Activated naive CD4-positive, alpha-beta T cell treated with anti-CD3 and anti-CD28 coated beads, Interleukin-2, amount 50 U/mL, for 72 hours (primary cell): ENCODE measurements around the gene TTC39A. TPM values are rescaled to one million over a fixed set of nuclear protein-coding genes. Genes with fewer than 3 reads are reported as not detected.
"Not testable (repeated sequence)": the region's sequence is repeated elsewhere in the genome, so short reads cannot be mapped to it uniquely, and the experiment has no call there.

Source experiments
- ATAC-seq, 2 donors: fragments of 150-1000 bp; cut with Tn5 transposase; 2 replicates each; pipeline ENCODE4 v1.10.0; 2021; ENCODE audit warnings: mild to moderate bottlenecking in 2 of 2, moderate library complexity in 2 of 2
- DNase-seq, 2 donors: peaks; one replicate each; pipeline ENCODE4 v3.0.0; 2021 to 2022; ENCODE audit warnings: low spot score in 2 of 2
- H3K27ac Mint-ChIP-seq, 2 donors: one replicate each; pipeline ENCODE4 v1.8.0; 2022; ENCODE audit warnings: mild to moderate bottlenecking in 2 of 2, mixed read lengths in 2 of 2
- H3K36me3 Mint-ChIP-seq, 2 donors: one replicate each; pipeline ENCODE4 v1.8.0; 2022; ENCODE audit warnings: mixed read lengths in 2 of 2
- H3K9me3 Mint-ChIP-seq, 2 donors: one replicate each; pipeline ENCODE4 v1.8.0; 2022; ENCODE audit warnings: mixed read lengths in 2 of 2
- total RNA-seq, 2 donors: library from RNA; stranded (reverse); gene quantifications; one replicate each; pipeline ENCODE4 v1.2.3, GENCODE V29; 2022

Gene TTC39A
- total RNA-seq, 2 donors from 2014 or later = 0.61 to 1.1 TPM

DNA sequence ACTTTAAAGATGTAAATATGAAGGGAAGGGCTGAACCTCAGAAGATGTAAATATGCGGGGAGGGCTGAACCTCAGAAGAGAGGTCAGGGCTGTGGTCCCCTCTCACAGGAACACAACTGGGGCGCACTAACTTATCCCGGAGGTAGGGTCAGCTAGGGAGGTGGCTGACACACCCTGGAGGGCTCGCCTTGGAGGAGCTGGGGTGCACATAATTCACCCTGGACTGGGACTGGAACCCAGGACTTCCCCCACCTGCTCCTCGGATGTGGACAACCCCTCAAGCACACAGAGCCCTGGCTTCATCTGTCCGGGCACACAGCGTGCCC is 13.9 kb upstream of the TTC39A start:
- H3K27ac Mint-ChIP-seq = no peak overlapping the region
- DNase-seq (no peak), ATAC-seq (peak in 1 of 2 donors; percentile 10)
- peaks cover 0 to 10% of the 10 kb centered on the region in 2 donors for H3K36me3 Mint-ChIP-seq
- H3K9me3 Mint-ChIP-seq = no peaks in the 10 kb centered on the region

DNA sequence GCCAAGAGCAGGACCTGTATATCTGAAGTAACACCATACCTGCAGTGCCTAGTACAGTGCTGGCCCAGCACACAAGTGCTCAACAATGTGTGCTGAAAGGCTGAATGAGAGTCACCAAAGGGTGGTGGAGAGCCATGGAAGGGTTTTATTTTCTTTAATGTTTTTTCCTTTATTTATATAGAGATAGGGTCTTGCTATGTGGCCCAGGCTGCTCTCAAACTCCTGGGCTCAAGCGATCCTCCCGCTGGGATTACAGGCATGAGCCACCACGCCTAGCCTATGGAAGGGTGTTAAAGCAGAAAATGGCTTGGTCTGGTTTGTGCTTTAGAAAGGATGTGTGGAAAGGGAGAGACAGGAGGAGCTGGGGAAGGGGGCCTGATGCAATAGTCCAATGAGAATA is 13.3 kb upstream of the TTC39A start:
- ATAC-seq = no peak

DNA sequence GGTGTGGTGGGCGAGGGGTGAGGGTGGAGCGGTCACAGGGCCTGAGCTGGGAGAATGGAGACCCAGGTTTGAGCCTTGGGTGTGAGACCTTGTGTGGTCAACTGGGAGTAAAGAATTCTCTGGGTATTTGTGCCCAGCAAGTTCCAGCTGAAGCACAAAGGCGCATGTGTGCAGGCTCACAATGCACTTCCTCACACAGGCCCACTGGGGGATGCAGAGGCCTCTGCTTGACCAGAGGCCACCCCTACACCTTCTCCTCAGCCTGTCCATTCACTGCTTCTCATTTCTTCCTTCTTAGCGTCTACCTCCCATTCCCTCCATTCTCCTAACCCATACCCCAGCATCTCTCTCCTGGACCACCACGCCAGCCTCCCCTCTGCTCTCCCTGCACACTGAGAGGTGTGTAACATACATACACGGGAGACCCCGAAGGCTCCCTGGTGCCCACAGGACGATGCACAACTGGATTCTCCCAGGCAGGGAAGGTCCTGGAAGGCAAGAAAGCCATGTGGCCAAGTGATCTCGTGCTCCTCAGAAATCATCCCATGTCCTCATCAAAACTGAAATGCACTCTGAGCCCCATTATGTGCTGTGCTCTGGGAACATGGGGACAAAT is 12.3 kb upstream of the TTC39A start:
- H3K9me3 Mint-ChIP-seq = no peaks in the 10 kb centered on the region

More for the DNA sequence above, 13.3 kb upstream of the TTC39A start:
- H3K27ac Mint-ChIP-seq = no peak overlapping the region
- no peak for DNase-seq
- peaks cover 0 to 10% of the 10 kb centered on the region in 2 donors for H3K36me3 Mint-ChIP-seq
- no peaks in the 10 kb centered on the region for H3K9me3 Mint-ChIP-seq

DNA sequence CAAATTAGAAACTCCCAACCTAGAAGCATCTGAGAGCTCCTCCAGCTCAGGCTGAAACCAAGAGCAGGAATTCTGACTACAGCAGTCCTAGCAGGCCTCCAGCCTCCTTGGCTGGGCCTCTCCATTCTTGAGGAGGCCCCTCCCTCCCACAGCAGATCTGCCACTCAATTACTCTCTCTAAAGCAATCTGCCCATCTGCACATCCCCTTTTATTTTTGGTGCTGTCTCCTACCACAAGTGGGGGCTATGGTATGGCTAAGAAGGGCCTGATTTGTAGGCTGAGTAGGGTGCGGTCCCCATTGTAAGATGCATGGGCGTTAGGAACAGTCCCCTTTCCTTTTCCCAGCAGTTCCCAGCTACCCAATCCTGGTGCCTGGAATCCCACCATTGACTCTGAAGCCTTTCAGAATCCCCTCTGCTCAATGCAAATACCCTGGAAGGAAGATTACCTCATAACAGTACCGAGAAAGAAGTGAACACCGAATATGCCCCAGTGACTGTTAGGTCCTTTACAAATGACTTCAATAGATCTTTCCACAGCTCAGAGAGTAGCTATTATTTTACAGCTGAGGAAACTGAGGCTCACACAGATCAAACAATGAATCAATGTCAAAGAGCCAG is 11.6 kb upstream of the TTC39A start:
- no peak for DNase-seq
- Mint-ChIP-seq H3K9me3 (no peaks in the 10 kb centered on the region), H3K27ac (no peak overlapping the region), H3K36me3 (peaks cover 0 to 10% of the 10 kb centered on the region in 2 donors)
- ATAC-seq = peak in 1 of 2 donors; percentile 36

More for the DNA sequence above, 12.3 kb upstream of the TTC39A start:
- H3K27ac Mint-ChIP-seq = no peak overlapping the region
- H3K36me3 Mint-ChIP-seq = peaks cover 0 to 10% of the 10 kb centered on the region in 2 donors
- no peak for DNase-seq
- ATAC-seq = no peak

DNA sequence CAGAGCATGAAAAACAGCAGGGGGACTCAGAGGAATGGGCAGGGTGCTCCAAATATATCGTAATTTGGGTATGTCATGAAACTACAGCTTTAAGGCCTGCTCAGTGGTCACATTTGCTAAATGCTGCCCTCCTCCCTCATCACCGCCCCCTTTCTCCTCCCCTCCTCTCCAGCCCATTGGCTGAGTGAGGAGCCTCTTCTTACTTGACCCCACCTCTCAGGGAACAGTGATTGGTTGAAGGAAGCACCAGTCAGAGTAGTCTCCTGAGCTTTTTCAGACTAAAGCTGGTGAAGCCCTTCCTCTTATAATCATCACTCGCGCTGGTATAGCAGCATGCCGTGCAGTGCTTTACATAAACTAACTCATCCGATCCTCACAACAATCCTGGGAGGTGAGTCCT is 10.0 kb upstream of the TTC39A start:
- Mint-ChIP-seq H3K27ac (no peak overlapping the region), H3K9me3 (no peaks in the 10 kb centered on the region), H3K36me3 (peaks cover 0 to 10% of the 10 kb centered on the region in 2 donors)
- ATAC-seq (no peak), DNase-seq (no peak)

DNA sequence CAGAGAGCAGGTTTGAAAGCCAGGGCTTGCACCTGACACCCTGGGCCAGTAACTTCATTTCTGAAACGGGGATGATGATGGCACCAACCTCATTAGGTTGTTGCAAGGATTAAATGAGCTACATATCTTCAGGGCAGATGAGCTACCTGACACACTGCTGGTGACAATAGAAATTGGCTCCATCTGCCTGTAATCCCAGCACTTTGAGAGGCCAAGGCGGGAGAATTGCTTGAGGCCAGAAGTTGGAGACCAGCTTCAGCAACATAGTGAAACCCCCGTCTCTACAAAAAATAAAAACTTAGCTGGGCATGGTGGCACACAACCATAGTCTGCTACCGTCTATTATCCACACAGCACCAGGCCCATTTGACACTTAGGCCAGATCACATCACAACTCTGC is 6.3 kb upstream of the TTC39A start:
- Mint-ChIP-seq H3K36me3 (no peaks in the 10 kb centered on the region), H3K9me3 (no peaks in the 10 kb centered on the region), H3K27ac (no peak overlapping the region)
- no peak for DNase-seq
- no peak for ATAC-seq

DNA sequence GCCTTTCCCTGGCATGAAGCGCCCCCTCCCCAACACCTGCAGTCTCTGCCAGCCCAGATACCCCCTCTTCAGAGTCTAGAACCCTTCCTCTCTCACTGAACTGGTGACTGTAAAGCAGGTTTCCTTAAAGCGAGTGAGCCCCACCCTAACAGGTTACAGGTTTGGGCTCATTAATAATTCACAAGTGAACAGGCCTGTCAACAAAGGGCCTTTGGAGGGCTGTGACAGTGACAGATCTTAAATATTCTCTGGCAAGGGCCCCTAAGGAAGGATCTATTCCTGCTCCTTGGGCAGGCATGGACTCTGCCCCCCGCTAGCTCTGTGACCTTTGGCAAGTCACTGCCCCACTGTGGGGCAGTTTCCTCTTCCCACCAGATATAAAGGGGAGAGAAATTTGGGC is 5.6 kb upstream of the TTC39A start:
- DNase-seq (no peak), ATAC-seq (no peak)
- Mint-ChIP-seq H3K27ac (no peak overlapping the region), H3K9me3 (no peaks in the 10 kb centered on the region), H3K36me3 (peaks cover 4 to 5% of the 10 kb centered on the region in 2 donors)

DNA sequence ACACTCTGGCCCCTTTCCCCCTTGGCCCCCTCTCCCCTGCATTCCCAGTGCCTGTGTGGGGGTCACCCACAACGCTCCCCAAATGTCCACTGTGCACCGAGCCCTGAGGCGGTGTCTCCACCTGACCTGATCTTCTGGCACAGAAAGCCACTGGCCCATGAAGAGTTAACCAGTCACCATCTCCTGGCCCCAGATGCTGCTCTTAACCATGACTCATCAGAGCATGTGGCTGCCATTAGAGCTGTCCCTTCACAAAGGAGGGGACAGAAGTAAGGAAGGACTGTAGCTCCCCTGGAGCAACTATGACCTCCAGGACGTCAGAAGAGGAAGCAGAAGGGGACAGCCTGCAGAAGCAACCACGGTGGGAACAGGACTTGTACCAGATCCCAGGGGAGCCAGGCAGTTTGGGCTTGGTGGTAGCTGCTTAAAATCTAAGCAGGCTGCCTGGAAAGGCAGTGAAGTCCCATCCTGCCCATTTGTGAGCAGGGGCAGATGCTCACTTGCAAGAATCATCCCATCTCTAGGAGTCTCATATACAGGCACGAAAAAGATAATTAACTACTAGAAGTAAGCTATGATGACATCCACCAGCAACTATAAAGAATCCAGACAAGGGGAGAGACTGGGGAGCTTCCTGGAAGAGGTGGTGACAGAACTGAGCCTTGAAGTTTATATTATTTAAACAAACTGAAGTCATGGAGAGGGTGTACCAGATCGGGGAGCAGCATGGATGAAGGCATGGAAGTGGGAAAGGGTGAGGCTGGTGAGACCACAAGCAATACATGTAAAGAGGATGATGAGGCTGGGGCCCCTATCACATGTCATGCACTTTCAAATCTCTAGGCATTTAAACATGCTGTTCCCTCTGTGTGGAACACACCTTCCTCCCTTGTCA is 1.1 kb upstream of the TTC39A start:
- DNase-seq (no peak), ATAC-seq (peak; percentile 43 to 55)
- Mint-ChIP-seq H3K36me3 (peaks cover 5 to 8% of the 10 kb centered on the region in 2 donors), H3K27ac (no peak overlapping the region), H3K9me3 (no peaks in the 10 kb centered on the region)

DNA sequence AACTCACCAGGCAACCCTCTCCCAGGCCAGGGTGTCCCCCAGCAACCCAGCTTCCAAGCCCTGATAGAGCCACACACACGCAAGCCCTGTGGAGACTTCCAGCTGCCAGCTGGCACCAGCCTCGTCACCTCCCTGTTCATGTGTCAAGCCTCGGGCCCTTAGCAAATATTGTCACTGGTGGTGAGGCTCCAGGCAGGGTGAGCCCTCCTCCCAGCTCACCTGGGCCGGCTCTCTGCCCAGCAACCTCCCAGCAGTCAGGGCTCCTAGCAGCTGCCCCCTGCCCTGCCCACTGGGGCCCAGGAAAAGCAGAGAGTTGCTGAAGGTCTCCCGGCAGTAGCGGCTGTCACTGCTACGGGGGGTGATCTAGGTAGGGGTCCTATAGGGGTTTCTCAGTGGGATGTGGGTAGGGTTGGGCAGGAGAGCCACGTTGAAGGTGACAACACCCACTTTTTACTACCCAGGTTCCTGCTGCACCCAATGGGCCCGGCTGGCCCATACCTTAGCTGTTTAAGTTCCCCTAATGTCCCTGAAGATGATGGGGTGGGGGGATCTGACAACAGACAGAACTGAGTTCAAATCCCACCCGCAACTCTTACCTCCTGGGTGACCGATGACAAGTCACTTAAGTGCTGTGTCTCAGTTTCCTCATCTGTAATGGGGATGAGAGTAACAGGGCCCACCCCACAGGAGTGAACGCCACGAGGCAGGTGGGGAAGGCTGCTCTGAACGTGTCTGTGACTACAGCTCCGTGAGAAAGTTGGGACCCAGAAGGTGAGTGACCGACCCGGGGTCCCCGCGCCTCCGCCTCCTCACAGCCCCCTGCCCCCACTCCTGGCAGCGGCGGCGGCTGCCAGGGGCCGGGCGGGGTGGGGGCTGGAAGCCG is 678 bp downstream of the TTC39A start:
- DNase-seq (no peak), ATAC-seq (no peak)
- H3K9me3 Mint-ChIP-seq = no peaks in the 10 kb centered on the region
- H3K36me3 Mint-ChIP-seq = peaks cover 5 to 8% of the 10 kb centered on the region in 2 donors
- H3K27ac Mint-ChIP-seq = no peak overlapping the region

DNA sequence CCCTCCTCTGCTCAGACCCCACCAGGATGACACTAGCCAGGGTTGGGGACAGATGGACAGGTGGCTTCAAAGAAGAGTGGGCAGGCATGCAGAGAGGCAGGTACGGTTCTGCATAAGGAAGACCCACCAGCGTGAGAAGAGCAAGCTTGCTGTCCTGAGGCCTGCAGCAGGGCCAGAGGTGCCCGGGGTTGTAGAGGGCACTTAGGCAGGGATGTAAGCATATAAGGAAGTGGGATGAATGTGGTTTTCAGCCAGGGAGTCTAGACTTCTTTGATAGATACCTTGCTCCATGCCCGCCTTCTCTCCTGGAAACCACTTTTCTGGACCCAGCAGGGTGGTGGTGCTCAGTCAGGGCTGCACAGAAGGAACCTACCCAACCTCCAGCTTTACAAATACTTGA is 1.4 kb downstream of the TTC39A start:
- Mint-ChIP-seq H3K27ac (no peak overlapping the region), H3K36me3 (peaks cover 5 to 8% of the 10 kb centered on the region in 2 donors), H3K9me3 (no peaks in the 10 kb centered on the region)
- DNase-seq = no peak
- no peak for ATAC-seq

DNA sequence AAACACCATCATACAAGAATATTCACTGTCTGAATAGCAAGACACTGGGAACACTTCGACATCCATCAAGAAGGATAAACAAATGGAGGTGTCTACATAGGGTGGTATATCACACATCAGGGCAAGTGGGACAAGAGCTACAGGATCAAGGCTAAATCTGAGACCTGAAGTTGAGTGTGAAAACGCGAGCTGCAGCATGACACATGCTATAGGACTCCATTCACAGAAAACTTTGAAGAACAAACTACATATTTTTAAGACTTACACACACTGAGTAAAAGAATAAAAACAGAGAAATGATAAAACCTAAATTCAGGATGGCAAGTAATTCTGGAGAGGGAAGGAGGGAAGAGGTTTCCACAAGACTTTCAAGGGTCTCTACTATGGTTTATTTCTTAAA is 2.1 kb downstream of the TTC39A start:
- Mint-ChIP-seq H3K27ac (no peak overlapping the region), H3K36me3 (peaks cover 5 to 8% of the 10 kb centered on the region in 2 donors), H3K9me3 (no peaks in the 10 kb centered on the region)
- ATAC-seq = no peak
- no peak for DNase-seq

DNA sequence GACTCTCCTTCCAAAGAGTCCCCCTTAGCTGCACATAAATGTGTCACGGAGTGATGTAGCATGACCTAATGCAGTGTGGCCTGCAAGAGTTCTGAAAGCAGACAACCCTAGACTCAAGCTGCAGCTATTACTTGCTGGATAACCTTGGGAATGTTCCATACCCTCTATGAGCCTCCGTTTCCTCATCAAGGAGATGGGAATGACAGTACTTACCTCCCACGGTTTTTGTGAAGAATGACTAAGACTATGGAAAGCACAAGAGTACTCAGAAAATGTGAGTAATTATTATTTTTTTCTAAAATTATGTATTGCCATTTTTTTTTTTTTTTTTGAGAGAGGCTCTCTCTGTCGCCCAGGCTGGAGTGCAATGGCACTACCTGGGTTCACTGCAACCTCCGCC is 3.0 kb downstream of the TTC39A start:
- H3K9me3 Mint-ChIP-seq = no peaks in the 10 kb centered on the region
- no peak overlapping the region for H3K27ac Mint-ChIP-seq
- ATAC-seq = no peak
- DNase-seq = no peak
- peaks cover 5 to 8% of the 10 kb centered on the region in 2 donors for H3K36me3 Mint-ChIP-seq

DNA sequence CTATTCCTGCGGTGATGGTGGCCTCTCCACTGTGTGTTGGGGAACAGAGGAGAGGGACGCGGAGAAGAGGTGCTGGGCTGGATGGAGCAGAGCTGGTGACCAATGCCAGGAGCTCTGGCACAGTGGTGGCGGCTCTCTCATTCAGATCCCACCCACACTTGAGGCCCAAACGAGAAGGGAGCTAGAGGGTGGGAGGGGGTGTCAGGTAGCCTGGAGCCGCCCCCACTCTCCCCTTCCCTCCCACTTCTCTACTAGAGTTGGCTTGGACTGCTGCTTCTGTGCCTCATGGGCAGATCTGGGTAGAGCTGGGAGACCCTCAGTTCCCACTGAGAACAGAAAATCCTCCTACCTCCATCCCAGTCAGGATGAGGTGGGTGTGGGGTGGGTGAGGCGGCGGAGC is 3.5 kb downstream of the TTC39A start:
- ATAC-seq = no peak
- Mint-ChIP-seq H3K9me3 (no peaks in the 10 kb centered on the region), H3K36me3 (peaks cover 5 to 8% of the 10 kb centered on the region in 2 donors), H3K27ac (no peak overlapping the region)
- no peak for DNase-seq

DNA sequence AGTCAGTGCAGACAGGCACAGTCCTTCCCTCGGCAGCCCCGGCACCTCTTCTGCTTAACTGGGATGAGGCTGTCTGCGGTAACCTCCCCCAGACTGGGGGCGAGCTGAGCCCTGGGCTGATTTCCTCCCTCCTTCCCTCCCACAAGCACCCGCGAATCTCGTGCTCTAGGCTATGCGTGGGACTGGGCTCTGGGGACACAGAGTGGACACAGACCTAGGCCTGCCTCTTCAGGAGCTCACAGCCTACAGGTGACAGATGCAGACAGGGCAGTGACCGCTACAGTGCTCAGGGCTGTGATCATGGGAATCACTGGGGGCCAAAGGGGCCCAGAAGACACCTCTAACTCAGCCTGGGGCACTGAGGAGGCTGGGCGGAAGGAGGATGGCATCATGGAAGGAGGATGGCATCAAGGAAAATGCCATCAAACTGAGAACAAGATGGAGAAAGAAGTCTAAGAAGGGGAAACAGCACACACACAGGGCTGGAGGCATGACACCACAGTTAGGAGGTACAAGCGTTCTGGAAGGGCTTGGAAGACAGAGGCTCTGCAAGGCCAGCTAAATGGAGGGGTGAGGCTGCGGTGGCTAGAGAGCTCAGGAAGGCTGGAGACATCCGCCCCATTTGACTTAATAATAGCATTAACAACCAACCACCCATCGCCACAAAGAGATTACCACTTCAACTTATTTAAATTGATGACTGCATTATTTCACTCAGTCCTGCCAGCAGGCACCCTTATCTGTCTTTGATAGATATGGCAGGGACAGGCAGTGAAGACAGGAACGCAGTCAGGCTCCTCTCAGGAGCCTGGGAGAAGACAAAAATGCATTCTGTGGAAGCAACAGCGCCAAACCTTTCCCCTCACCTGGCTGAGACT is 4.2 kb downstream of the TTC39A start:
- DNase-seq = no peak
- H3K27ac Mint-ChIP-seq = no peak overlapping the region
- ATAC-seq = no peak
- peaks cover 1 to 5% of the 10 kb centered on the region in 2 donors for H3K36me3 Mint-ChIP-seq
- H3K9me3 Mint-ChIP-seq = no peaks in the 10 kb centered on the region

DNA sequence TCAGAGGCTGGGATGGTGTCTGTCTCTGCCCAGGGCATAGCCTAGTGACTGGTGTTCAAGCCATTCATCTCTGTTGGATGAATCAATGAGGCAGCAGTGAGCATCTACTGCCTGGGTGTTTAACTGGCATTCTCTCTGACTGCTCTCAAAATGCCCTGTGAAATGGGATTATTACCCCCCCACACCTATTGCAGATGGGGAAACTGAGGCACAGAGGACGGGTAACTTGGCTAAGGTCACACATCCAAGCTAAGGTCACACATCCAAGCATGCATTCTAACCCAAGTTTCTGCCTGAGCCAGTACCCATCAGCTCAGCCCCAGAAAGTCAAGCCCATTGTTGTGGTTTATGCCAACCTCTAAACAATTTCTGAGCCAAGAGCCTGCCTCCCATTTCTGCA is 5.0 kb downstream of the TTC39A start:
- no peak for ATAC-seq
- no peak for DNase-seq
- Mint-ChIP-seq H3K36me3 (no peaks in the 10 kb centered on the region), H3K27ac (no peak overlapping the region), H3K9me3 (no peaks in the 10 kb centered on the region)

DNA sequence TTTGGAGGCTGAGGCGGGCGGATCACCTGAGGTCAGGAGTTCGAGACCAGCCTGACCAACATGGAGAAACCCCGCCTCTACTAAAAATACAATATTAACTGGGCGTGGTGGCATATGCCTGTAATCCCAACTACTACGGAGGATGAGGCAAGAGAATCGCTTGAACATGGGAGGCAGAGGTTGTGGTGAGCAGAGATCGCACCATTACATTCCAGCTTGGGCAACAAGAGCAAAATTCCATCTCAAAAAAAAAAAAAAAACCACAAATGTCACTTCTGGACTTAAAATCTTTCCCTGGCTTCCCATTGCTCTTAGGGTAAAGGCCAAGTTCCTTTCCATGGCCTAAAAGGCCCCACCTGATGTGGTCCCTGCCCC is 5.4 kb downstream of the TTC39A start:
- ATAC-seq, DNase-seq, H3K36me3 Mint-ChIP-seq, H3K9me3 Mint-ChIP-seq, H3K27ac Mint-ChIP-seq: not testable (repeated sequence)
